Transverse colon (tissue), 4 donors: ENCODE data around the gene PRKCD. TPM values are rescaled to one million over a fixed set of nuclear protein-coding genes. Genes with fewer than 3 reads are reported as not detected.

Source experiments
- DNase-seq: peaks from one replicate; pipeline ENCODE4 v3.0.0-alpha.2; 2019
- H3K27ac ChIP-seq, 4 donors: fragments of 200-600 bp; sonication (generic); 2 replicates each; pipeline ENCODE4 v1.5.1; 2016 to 2018; ENCODE audit warnings: inconsistent platforms in 4 of 4
- H3K27me3 ChIP-seq: fragments of 200-600 bp; sonication (generic); 2 replicates; pipeline ENCODE4 v1.5.1; 2017; ENCODE audit warnings: inconsistent platforms
- H3K36me3 ChIP-seq, 4 donors: fragments of 200-600 bp; sonication (generic); 2 replicates each; pipeline ENCODE4 v1.5.1; 2017 to 2019; ENCODE audit warnings: inconsistent platforms in 4 of 4
- H3K4me1 ChIP-seq, 4 donors: fragments of 200-600 bp; sonication (generic); 2 replicates each; pipeline ENCODE4 v1.5.1; 2017 to 2020; ENCODE audit warnings: inconsistent platforms in 4 of 4
- H3K4me3 ChIP-seq, 4 donors: fragments of 200-600 bp; sonication (generic); 1 replicate in 1 of 4; 2 replicates in 3 of 4; pipeline versions ENCODE4 v1.5.1 to v1.6.1; 2017 to 2019; ENCODE audit warnings: inconsistent platforms in 4 of 4
- H3K9me3 ChIP-seq, 2 donors: fragments of 200-600 bp; sonication (generic); 2 replicates each; pipeline ENCODE4 v1.5.1; 2017 to 2019; ENCODE audit warnings: inconsistent platforms in 2 of 2
- CTCF ChIP-seq, 5 experiments: fragments of 200-600 bp in 3 of 5; fragments of 450-650 bp in 2 of 5; sonication (generic) in 3 of 5; IDR thresholded peaks; 1 replicate in 2 of 5; 2 replicates in 3 of 5; pipeline ENCODE4 v1.5.1; 2016 to 2017; ENCODE audit warnings: antibody characterized with exemption in 5 of 5, inconsistent platforms in 3 of 5, mild to moderate bottlenecking in 2 of 5, moderate library complexity in 1 of 5
- EP300 ChIP-seq: sonication (generic); formaldehyde crosslinking; IDR thresholded peaks from one replicate; pipeline ENCODE4 v1.6.1; 2017; ENCODE audit warnings: antibody characterized with exemption, low read depth
- POLR2A ChIP-seq: fragments of 450-650 bp; IDR thresholded peaks from one replicate; pipeline ENCODE4 v1.6.1; 2016; ENCODE audit warnings: antibody characterized with exemption, mild to moderate bottlenecking, moderate library complexity
- POLR2AphosphoS5 ChIP-seq, 3 donors: sonication (generic); formaldehyde crosslinking; IDR thresholded peaks; one replicate each; pipeline ENCODE4 v1.6.1; 2016; ENCODE audit warnings: antibody characterized with exemption in 3 of 3
- WGBS, 2 donors: methylation state at CpG; one replicate each; pipeline ENCODE4 v1.1.5; 2018; ENCODE audit warnings: low coverage in 1 of 2; 5-methylcytosine and 5-hydroxymethylcytosine counted together
- in situ Hi-C, 4 donors: fragments of 200-750 bp; cut with MboI; loops; one replicate each; pipeline versions ENCODE4 v1.15.0 to v1.15.1; 2017; ENCODE audit warnings: low sequenced_read_pairs in 3 of 4, low pct_ligation_motif_present in 1 of 4, low pct_unique_long_range_greater_than_20kb in 1 of 4
- intact Hi-C: fragments of 100-400 bp; cut with DNase I; formaldehyde crosslinking; loops from one replicate; pipeline ENCODE4 v1.15.1; 2023; ENCODE audit warnings: low total_unique reads
- total RNA-seq, 4 donors: library from RNA; depleted of rRNA; stranded (reverse); fragments of >200 nt; gene quantifications; one replicate each; pipeline ENCODE4 v1.1.0, GENCODE V29; 2016

Gene PRKCD
- total RNA-seq, 4 donors from 2014 or later, result 43.8 to 78.9 (median 55.9) TPM

DNA sequence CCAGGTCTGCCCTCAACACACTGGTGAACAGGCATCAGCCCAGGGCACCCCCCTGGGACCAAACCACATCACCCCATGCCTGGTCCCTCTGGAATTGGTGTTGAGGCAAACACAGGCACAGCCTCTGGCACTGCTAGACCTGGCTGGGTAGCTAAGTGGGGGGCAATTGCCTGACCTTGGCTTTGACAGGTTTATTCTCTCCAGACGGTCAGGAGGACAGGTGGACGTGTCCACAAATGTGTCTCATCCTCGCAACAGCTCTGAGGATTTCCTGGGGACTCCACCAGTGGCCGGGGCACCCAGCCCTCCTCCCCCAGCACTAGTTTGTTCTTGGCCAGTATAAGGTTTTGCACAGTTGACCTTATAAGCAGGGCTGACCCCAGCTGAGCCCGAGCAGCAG is 63.5 kb downstream of the PRKCD start:
- H3K4me1 ChIP-seq, result no peaks in the 10 kb centered on the region
- WGBS, 2 donors, result 81% methylated on average over 5 of the region's 5 CpGs; no CpG with 5 or more reads in 1 of the 2 donors
- no peak overlapping the region for H3K4me3 ChIP-seq
- intact Hi-C loops (no loop called here), in situ Hi-C loops (no loop called here)
- H3K36me3 ChIP-seq, result peaks cover 0 to 45% (median 25%) of the 10 kb centered on the region in 4 donors
- no peaks in the 10 kb centered on the region for H3K9me3 ChIP-seq
- no peak overlapping the region for H3K27ac ChIP-seq
- DNase-seq, result no peak
- H3K27me3 ChIP-seq, result no peaks in the 10 kb centered on the region
- TF ChIP-seq POLR2AphosphoS5 (IDR thresholded peaks at IDR 0.05) (no peak), POLR2A (no peak), CTCF (IDR thresholded peaks at IDR 0.05) (no peak), EP300 (no peak)

DNA sequence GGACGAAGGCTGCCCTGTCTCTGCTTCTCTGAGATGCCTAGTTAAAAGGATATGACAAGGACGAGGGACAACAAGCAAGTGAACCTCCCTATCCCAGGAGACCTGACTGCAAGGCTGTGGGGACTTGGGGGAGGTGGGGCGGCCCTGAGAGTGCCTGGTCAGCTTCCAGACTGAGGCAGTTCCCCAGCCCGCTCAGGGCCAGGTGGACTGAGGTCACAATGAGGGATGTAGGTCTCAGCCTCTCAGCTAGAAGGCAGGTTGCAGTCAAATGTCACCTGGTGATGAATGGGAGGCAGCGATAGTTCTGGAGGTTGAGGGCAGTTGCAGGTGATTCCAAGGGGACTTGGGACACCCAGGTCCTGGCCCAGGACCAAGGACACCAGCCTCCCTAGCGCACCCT is 64.2 kb downstream of the PRKCD start:
- Histone ChIP-seq H3K27me3 (no peaks in the 10 kb centered on the region), H3K9me3 (no peaks in the 10 kb centered on the region), H3K27ac (no peak overlapping the region), H3K4me3 (no peak overlapping the region), H3K36me3 (peaks cover 0 to 52% (median 28%) of the 10 kb centered on the region in 4 donors), H3K4me1 (no peaks in the 10 kb centered on the region)
- intact Hi-C loops, result no loop called here
- TF ChIP-seq POLR2A, result no peak
- TF ChIP-seq POLR2AphosphoS5 (IDR thresholded peaks at IDR 0.05), result no peak
- TF ChIP-seq CTCF (IDR thresholded peaks at IDR 0.05), result no peak
- no peak for TF ChIP-seq EP300
- WGBS, 2 donors, result 94% methylated on average over 6 of the region's 6 CpGs; no CpG with 5 or more reads in 1 of the 2 donors
- in situ Hi-C loops, result no loop called here
- DNase-seq, result no peak

DNA sequence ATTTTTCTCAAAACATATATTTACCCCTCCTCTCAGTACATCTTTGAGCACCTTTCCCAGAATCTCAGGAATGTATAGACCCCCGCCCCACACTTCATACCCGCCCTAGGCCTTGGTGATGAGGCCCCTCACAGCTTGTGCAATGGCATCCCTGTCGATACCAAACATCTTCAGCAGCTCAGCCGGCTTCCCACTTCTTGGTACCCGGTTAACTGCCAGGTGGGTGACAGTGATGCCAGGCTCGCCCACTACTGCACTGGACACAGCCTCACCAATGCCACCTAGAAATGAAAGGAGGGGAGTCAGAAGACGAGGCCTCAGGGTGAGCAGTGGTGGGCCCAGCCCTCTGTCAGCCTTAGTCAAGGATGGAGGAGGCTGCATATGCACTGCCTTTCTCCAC is 64.6 kb downstream of the PRKCD start:
- WGBS, 2 donors, result 84% methylated on average over 7 of the region's 7 CpGs; no CpG with 5 or more reads in 1 of the 2 donors
- peaks cover 0 to 56% (median 31%) of the 10 kb centered on the region in 4 donors for H3K36me3 ChIP-seq
- H3K27me3 ChIP-seq, result no peaks in the 10 kb centered on the region
- H3K4me1 ChIP-seq, result no peaks in the 10 kb centered on the region
- no peak overlapping the region for H3K4me3 ChIP-seq
- no peak for DNase-seq
- H3K27ac ChIP-seq, result no peak overlapping the region
- H3K9me3 ChIP-seq, result no peaks in the 10 kb centered on the region
- TF ChIP-seq EP300, result no peak
- TF ChIP-seq POLR2AphosphoS5 (IDR thresholded peaks at IDR 0.05), result no peak
- TF ChIP-seq POLR2A, result no peak
- no peak for TF ChIP-seq CTCF (IDR thresholded peaks at IDR 0.05)
- intact Hi-C loops (no loop called here), in situ Hi-C loops (no loop called here)

GRCh38 chr3:53226142-53226840 is 65.3 kb downstream of the PRKCD start:
- Histone ChIP-seq H3K36me3 (peaks cover 0 to 63% (median 32%) of the 10 kb centered on the region in 4 donors), H3K4me3 (no peak overlapping the region), H3K4me1 (no peaks in the 10 kb centered on the region), H3K9me3 (no peaks in the 10 kb centered on the region), H3K27ac (no peak overlapping the region), H3K27me3 (no peaks in the 10 kb centered on the region)
- no peak for DNase-seq
- in situ Hi-C loops (no loop called here), intact Hi-C loops (no loop called here)
- TF ChIP-seq POLR2AphosphoS5 (IDR thresholded peaks at IDR 0.05), result no peak
- TF ChIP-seq POLR2A, result no peak
- TF ChIP-seq EP300, result no peak
- WGBS, 2 donors, result 86 to 100% methylated on average over 3 to 12 of the region's 12 CpGs
